Left colon (tissue), 2 donors: ENCODE results near the gene ARHGAP28. TPM values are rescaled to one million over a fixed set of nuclear protein-coding genes. Genes with fewer than 3 reads are reported as not detected.

Experiments
- ATAC-seq: fragments of 200-7000 bp; cut with Tn5 transposase; one replicate; pipeline ENCODE4 v1.9.1; 2020; ENCODE audit warnings: mild to moderate bottlenecking, moderate library complexity
- DNase-seq, 2 donors: peaks; one replicate each; pipeline ENCODE4 v3.0.0-alpha.2; 2020
- intact Hi-C, 2 donors: fragments of 100-400 bp; cut with DNase I in 1 of 2; cut with micrococcal nuclease in 1 of 2; formaldehyde crosslinking; loops; one replicate each; pipeline versions ENCODE4 v1.11.2 to v1.14.0; 2022; cut with DNase I, micrococcal nuclease
- total RNA-seq, 2 donors: library from RNA; stranded (reverse); fragmentation: NEBNext Ultra II Directional; extraction: Animal tissue kit (Norgen Biotek cat#: 25700); gene quantifications; one replicate each; pipeline ENCODE4 v1.2.1, GENCODE V29; 2021
- donor health status: DM: no; HTN: no; CAD: no.
- donor health status: DM: yes; HTN: yes; CAD: no.

ARHGAP28 gene
- total RNA-seq, 2 donors from 2014 or later: 2.1 to 6.5 TPM

DNA sequence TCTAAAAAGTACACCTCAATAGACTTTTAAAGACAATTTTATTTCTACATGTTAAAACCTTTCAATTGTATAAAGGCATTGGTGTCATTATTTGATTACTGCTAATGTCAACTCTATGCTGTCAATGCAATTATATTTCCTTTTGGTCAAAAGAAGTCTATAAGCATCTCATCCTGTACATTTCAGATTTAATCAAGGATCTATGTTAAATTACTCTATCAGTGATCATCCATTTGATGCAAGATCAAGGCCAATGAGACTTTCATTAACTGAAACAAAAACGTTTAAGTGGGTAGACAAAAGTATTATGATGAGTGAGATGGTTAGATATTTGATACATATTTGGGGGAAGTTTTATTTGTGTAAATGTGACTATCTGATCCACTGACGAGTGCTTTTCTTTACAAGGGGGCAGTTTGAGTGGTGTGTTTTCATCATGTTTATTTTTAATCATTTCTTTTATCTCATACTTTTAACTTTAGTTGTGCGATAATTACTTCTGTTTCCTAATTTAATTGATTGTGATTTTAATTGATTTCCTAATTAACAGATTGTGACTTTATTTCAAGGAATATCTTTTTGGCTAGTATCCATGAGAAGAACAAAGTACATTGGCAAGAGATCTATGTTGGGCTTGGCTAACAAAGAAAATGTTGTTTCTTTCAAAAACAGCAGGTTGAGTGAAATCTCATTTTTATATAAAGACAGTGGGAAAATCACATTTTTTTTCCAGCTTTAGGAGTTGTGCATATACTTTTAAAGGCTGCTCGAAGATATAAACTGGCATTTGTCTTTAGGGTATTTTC is 1.1 kb downstream of the ARHGAP28 start:
- intact Hi-C loops: no loop called here
- no peak for ATAC-seq
- DNase-seq: no peak

GRCh38 chr18:6731222-6731596 is 1.7 kb downstream of the ARHGAP28 start:
- no peak for DNase-seq

GRCh38 chr18:6732952-6733351 is 3.4 kb downstream of the ARHGAP28 start:
- ATAC-seq (no peak), DNase-seq (no peak)
- intact Hi-C loops: no loop called here

More at GRCh38 chr18:6731222-6731596, 1.7 kb downstream of the ARHGAP28 start:
- no peak for ATAC-seq
- intact Hi-C loops: no loop called here

DNA sequence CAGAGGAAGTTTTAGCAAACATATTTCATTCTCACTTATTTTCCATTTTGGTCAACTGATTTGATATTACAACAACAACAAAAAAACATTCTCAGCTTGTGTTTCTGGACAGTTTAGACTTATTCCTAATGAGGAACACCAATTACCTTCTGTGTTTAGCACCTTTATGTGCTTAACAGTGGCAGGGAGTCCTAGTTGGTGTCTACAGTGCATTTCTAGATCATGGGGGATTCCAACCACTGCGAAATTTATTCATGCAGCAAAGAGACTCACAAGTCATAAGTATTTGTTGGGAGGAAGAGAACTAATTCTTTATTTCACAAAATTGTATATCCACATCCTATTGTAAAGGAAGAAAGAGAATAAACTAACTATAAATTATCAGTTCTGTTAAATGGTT is 4.2 kb downstream of the ARHGAP28 start:
- no peak for ATAC-seq
- intact Hi-C loops: no loop called here

GRCh38 chr18:6734726-6735430 is 5.4 kb downstream of the ARHGAP28 start:
- no peak for ATAC-seq

More for the DNA sequence above, 4.2 kb downstream of the ARHGAP28 start:
- DNase-seq: no peak

GRCh38 chr18:6737833-6738232 is 8.3 kb downstream of the ARHGAP28 start:
- ATAC-seq: no peak
- DNase-seq: no peak
- intact Hi-C loops: no loop called here

More at GRCh38 chr18:6734726-6735430, 5.4 kb downstream of the ARHGAP28 start:
- no peak for DNase-seq
- intact Hi-C loops: no loop called here

GRCh38 chr18:6738622-6739021 is 9.1 kb downstream of the ARHGAP28 start:
- DNase-seq (no peak), ATAC-seq (no peak)
- intact Hi-C loops: no loop called here

DNA sequence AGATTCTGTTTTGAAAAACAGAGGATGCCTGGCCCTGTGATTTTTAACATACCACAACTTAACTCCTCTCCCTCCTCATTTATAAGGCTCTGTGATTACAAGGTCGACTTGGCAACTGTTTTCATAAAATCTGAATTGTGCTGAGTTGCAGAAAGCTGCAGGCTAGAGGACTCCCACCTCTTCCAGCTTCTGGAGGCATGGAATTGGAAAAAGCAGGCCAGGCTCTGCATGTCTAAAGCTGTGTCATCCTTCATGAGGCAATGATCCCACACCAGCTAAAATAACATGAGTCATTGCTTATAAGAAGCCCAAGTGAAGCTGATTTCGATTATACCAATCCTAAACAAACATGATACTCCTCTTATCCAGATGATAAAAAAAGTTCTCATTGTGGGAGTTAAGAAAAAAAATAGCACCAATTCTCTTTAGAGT is 11.7 kb downstream of the ARHGAP28 start:
- ATAC-seq: no peak
- DNase-seq: no peak

DNA sequence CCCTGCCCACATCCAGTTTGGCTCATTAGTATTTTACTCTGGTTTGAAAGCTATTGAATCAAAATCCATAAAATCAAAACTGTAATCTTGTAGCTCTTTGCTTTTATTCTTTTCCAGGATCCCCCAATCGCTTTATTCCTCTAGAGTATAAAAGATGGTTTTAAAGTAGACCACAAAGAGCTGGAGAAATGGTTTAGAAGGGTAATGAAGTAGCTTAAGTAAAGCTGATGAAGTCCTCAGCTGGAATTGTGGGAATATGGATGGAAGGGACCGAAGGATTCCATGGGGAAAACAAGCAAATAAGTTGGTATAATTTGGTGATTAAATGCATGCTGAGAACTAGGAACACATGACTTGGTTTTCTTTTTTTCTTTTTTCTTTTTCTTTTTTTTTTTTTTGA is 12.3 kb downstream of the ARHGAP28 start:
- intact Hi-C loops: no loop called here
- no peak for DNase-seq
- ATAC-seq: no peak

More for the DNA sequence above, 11.7 kb downstream of the ARHGAP28 start:
- intact Hi-C loops: no loop called here

- DNase-seq (no peak), ATAC-seq (no peak)
- intact Hi-C loops: no loop called here
Measured at GRCh38 chr18:6743999-6744398, 14.5 kb downstream of the ARHGAP28 start.

DNA sequence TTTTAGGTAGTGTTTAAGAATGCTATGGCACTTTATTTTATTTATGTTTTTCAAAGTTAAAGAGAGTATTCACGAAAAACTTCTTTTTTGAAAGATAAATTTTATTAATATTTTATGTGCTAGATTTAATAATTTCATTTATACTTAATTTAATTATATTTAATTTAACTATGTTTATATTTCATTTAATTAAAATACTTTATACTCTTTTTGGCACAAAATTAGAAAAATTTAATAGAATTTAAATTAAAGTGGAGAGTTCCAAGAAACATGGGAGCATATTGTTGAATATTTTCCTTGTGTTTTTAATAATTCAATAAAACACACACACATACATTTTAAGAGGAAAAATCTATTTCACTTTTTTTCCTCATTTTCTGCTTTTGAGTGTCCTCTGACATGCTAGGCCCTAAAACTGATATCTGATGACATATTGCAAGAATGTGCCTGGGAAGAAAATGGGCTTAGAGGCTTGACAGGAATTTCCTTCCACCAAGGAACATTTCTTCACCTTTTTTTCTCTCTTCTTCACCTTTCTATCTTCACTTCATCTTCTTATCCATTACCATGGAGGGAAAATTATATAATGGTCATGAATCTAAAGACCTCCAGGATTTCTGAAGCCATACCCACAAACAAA is 15.4 kb downstream of the ARHGAP28 start:
- no peak for ATAC-seq
- intact Hi-C loops: no loop called here

GRCh38 chr18:6745504-6746031 is 16.1 kb downstream of the ARHGAP28 start:
- ATAC-seq (no peak), DNase-seq (no peak)
- intact Hi-C loops: no loop called here

More for the DNA sequence above, 15.4 kb downstream of the ARHGAP28 start:
- no peak for DNase-seq

DNA sequence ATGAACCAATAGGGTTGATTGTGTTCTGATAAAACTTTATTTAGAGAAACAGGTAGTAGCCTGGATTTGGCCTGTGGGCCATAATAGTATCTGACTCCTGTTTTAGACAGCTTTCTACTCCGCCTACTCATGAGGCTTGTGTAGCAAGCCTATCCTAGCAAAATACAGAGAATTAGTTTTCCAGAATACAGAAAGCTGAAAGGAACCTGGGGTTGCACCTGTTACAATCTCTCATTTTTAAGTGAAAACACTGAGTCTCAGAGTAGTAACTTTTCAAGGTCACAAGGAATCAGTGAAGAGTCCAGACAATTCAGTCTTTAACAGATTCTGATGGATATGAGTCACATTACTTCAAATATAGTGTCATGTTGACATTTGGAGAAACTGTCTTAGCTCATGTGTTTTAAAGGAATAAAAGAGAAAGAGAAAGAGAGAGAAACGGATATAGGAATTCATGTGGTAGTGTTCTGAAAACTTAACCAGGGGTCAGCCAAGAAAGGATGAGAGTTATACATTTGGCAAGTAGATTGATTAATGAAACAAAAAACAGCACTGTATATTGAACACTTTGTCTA is 17.0 kb downstream of the ARHGAP28 start:
- intact Hi-C loops: no loop called here
- no peak for ATAC-seq
- DNase-seq: no peak

GRCh38 chr18:6747646-6748045 is 18.1 kb downstream of the ARHGAP28 start:
- no peak for DNase-seq
- intact Hi-C loops: no loop called here
- ATAC-seq: no peak

DNA sequence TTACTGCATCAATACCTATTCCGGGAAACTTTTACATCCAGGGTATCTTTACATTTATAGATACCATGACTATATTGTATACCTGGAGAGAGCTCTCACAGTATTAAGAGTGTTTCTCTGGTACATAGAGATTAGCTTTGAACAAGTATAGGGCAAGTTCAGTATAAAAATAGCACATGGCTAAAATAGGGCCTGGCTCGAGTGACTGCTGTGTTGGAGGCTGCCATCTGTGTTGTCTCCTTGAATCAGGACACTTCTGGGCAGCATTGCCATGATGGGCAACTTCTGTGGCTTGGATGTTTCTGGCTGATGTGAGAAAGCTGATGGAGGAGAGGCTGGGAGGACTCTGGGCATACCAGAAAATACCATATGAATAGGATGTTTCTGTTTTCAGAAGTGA is 18.7 kb downstream of the ARHGAP28 start:
- DNase-seq (no peak), ATAC-seq (no peak)
- intact Hi-C loops: no loop called here

DNA sequence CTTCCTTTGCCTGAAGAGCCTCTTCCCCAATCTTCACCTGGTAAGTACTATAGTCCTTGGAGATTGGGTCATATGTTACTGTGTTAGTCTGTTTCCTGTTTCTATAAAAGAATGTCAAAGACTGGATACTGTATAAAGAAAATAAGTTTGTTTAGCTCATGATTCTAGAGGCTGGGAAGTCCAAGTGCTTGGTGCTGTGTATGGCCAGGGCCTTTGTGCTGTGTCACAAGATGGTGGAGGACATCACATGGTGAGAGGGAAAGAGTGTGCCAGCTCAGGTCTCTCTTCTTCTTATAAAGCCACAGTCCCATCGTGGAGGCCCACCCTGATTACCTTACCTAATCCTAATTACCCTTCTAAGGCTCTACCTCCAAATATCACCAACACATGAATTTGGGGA is 20.9 kb downstream of the ARHGAP28 start:
- ATAC-seq: no peak
- no peak for DNase-seq
- intact Hi-C loops: no loop called here

- ATAC-seq: no peak
- no peak for DNase-seq
- intact Hi-C loops: no loop called here
Measured at GRCh38 chr18:6751222-6751621, 21.7 kb downstream of the ARHGAP28 start.

DNA sequence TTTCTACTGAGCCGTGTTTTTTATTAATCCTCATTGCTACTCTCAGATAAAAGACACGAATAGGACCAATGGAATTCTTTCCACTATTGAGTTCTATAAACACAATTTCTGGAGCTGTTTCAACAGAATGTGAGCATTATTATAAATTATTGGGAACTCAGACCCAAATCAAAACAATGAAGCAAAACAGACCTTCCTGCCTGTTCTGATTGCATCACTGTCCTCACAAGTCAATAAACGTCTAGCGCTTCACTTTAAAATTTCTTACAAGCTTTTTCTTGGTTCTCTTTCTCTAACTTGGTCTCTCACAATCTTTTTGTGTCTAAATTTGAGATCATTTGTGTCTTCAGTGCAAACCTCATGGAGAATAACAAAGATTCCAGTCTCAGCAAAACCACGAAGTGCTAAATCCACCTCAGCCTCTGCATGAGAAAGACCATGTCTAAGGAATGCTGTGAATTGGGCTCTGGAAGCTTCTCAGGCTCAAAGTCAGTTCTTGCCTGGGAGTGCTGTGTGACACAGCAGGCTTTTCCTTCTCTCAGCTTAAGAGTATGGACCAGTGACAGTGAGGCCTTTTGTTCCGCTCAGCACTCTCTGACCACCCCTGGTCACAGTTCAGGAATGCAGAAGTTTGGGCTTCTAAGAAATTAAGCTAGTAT is 22.8 kb downstream of the ARHGAP28 start:
- DNase-seq (no peak), ATAC-seq (no peak)
- intact Hi-C loops: no loop called here

GRCh38 chr18:6755107-6755506 is 25.6 kb downstream of the ARHGAP28 start:
- intact Hi-C loops: no loop called here
- ATAC-seq: no peak
- DNase-seq: no peak
